ENCODE results near the gene TSSC4. TPM values are rescaled to one million over a fixed set of nuclear protein-coding genes. Genes with fewer than 3 reads are reported as not detected.
A peak's percentile ranks its signal among the peaks of the same experiment; 100 is the strongest.

Gene TSSC4
- total RNA-seq, 6 donors from 2014 or later: 28.9 to 69.4 (median 50.3) TPM

DNA sequence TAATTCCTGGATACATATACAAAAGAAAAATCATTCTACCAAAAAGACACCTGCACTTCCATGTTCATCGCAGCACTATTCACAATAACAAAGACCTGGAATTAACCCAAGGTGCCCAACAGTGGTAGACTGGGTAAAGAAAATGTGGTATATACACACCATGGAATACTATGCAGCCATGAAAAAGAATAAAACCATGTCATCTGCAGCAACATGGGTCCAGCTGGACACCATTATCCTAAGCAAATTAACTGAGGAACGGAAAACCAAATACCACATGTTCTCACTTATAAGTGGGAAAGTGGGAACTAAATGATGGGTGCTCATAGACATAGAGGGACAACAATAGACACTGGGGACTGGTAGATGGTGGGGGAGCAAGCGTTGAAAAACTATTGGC lies 39.3 kb downstream of the TSSC4 start:
- 96 to 97% methylated on average over 3 of the region's 3 CpGs for WGBS, 2 donors
- Histone ChIP-seq H3K27me3 (no peaks in the 10 kb centered on the region), H3K9me3 (no peaks in the 10 kb centered on the region), H3K4me1 (peaks cover 0 to 14% (median 3%) of the 10 kb centered on the region in 4 donors), H3K36me3 (no peaks in the 10 kb centered on the region), H3K27ac (no peak overlapping the region), H3K4me3 (no peak overlapping the region)
- ATAC-seq (ENCODE audit: low FRiP score in 2 of 2): no peak
- no peak for DNase-seq
- no peak for TF ChIP-seq POLR2AphosphoS5 (IDR thresholded peaks at IDR 0.05)
- TF ChIP-seq POLR2A (IDR thresholded peaks at IDR 0.05): no peak
- TF ChIP-seq, protein P1, sequence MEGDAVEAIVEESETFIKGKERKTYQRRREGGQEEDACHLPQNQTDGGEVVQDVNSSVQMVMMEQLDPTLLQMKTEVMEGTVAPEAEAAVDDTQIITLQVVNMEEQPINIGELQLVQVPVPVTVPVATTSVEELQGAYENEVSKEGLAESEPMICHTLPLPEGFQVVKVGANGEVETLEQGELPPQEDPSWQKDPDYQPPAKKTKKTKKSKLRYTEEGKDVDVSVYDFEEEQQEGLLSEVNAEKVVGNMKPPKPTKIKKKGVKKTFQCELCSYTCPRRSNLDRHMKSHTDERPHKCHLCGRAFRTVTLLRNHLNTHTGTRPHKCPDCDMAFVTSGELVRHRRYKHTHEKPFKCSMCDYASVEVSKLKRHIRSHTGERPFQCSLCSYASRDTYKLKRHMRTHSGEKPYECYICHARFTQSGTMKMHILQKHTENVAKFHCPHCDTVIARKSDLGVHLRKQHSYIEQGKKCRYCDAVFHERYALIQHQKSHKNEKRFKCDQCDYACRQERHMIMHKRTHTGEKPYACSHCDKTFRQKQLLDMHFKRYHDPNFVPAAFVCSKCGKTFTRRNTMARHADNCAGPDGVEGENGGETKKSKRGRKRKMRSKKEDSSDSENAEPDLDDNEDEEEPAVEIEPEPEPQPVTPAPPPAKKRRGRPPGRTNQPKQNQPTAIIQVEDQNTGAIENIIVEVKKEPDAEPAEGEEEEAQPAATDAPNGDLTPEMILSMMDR (IDR thresholded peaks at IDR 0.05): no peak

DNA sequence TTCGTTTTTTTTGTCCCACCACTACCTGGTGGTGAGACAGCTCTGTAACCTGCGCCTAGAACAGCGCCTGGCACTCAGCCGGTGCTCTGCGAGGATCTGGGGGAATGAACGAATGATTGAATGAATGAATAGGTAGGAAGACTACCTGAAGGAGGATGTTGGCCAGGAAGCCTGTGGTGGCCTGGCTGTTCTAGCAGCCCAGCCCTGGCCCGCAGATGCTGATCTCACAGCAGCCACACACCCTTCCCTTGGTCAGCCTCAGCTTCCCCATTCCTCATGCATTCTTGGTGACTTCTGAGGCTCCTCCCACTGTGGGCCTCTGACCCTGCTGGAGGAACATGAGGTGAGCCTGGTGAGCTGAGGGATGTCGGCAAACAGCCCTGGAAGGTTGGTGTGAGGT lies 40.1 kb downstream of the TSSC4 start:
- H3K27me3 ChIP-seq: no peaks in the 10 kb centered on the region
- DNase-seq (no peak), ATAC-seq (ENCODE audit: low FRiP score in 2 of 2) (peak; percentile 3 to 16)
- TF ChIP-seq POLR2A (IDR thresholded peaks at IDR 0.05): no peak
- no peak for TF ChIP-seq POLR2AphosphoS5 (IDR thresholded peaks at IDR 0.05)
- no peak for TF ChIP-seq EP300 (IDR thresholded peaks at IDR 0.05)
- TF ChIP-seq, protein P1 (IDR thresholded peaks at IDR 0.05): no peak
- peaks cover 0 to 19% (median 6%) of the 10 kb centered on the region in 4 donors for H3K4me1 ChIP-seq
- no peaks in the 10 kb centered on the region for H3K36me3 ChIP-seq
- H3K4me3 ChIP-seq: no peak overlapping the region
- no peak overlapping the region for H3K27ac ChIP-seq
- 72 to 83% methylated on average over 7 to 8 of the region's 8 CpGs for WGBS, 2 donors
- no peaks in the 10 kb centered on the region for H3K9me3 ChIP-seq

DNA sequence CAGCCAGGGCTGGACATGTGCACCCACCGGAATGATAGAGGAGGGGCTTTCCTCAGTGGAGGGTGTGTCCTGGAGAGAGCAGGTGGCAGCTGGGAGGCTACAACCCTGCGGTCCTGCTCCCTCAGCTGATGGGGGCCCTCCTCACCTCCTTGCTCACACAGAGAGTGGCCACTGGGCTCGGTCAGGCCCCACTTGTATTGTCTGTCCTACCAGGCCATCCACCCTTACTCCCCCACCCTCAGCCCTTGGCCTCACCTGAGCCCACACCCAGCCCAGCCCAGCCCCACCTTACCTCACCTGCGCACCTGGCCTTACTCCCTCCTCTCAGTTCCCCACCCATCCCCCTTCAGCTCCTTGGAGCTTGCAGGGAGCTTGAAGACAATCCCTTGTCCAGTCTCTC lies 40.6 kb downstream of the TSSC4 start:
- peaks cover 4 to 24% (median 11%) of the 10 kb centered on the region in 4 donors for H3K4me1 ChIP-seq
- H3K36me3 ChIP-seq: no peaks in the 10 kb centered on the region
- TF ChIP-seq, protein P1 (IDR thresholded peaks at IDR 0.05): no peak
- TF ChIP-seq POLR2A (IDR thresholded peaks at IDR 0.05) (no peak), POLR2AphosphoS5 (IDR thresholded peaks at IDR 0.05) (no peak), EP300 (IDR thresholded peaks at IDR 0.05) (no peak)
- no peaks in the 10 kb centered on the region for H3K9me3 ChIP-seq
- 72 to 77% methylated on average over 4 of the region's 4 CpGs for WGBS, 2 donors
- H3K4me3 ChIP-seq: no peak overlapping the region
- DNase-seq (no peak), ATAC-seq (ENCODE audit: low FRiP score in 2 of 2) (no peak)
- H3K27me3 ChIP-seq: no peaks in the 10 kb centered on the region
- no peak overlapping the region for H3K27ac ChIP-seq

- ATAC-seq (ENCODE audit: low FRiP score in 2 of 2): no peak
- WGBS, 2 donors: 87 to 94% methylated on average over 2 of the region's 2 CpGs
- H3K4me1 ChIP-seq: peaks cover 18 to 38% (median 25%) of the 10 kb centered on the region in 4 donors
- H3K36me3 ChIP-seq: no peaks in the 10 kb centered on the region
- H3K27me3 ChIP-seq: no peaks in the 10 kb centered on the region
- H3K4me3 ChIP-seq: no peak overlapping the region
- no peak for DNase-seq
- no peak for TF ChIP-seq EP300 (IDR thresholded peaks at IDR 0.05)
- no peak for TF ChIP-seq POLR2AphosphoS5 (IDR thresholded peaks at IDR 0.05)
- no peak for TF ChIP-seq POLR2A (IDR thresholded peaks at IDR 0.05)
- TF ChIP-seq, protein P1 (IDR thresholded peaks at IDR 0.05): no peak
- no peak overlapping the region for H3K27ac ChIP-seq
- no peaks in the 10 kb centered on the region for H3K9me3 ChIP-seq
These were observed 42.0 kb downstream of the TSSC4 start for GRCh38 chr11:2442589-2442988.

- TF ChIP-seq POLR2A (IDR thresholded peaks at IDR 0.05) (no peak), POLR2AphosphoS5 (IDR thresholded peaks at IDR 0.05) (no peak), EP300 (IDR thresholded peaks at IDR 0.05) (no peak)
- TF ChIP-seq, protein P1 (IDR thresholded peaks at IDR 0.05): no peak
- H3K36me3 ChIP-seq: no peaks in the 10 kb centered on the region
- WGBS, 2 donors: 68 to 72% methylated on average over 7 to 11 of the region's 11 CpGs
- DNase-seq (no peak), ATAC-seq (ENCODE audit: low FRiP score in 2 of 2) (no peak)
- H3K27ac ChIP-seq: no peak overlapping the region
- H3K4me3 ChIP-seq: no peak overlapping the region
- H3K4me1 ChIP-seq: peaks cover 25 to 46% (median 31%) of the 10 kb centered on the region in 4 donors
- no peaks in the 10 kb centered on the region for H3K27me3 ChIP-seq
- H3K9me3 ChIP-seq: no peaks in the 10 kb centered on the region
These were observed 42.9 kb downstream of the TSSC4 start for GRCh38 chr11:2443406-2443805.
